EH (cell line): ENCODE measurements around the gene IL10RA.
"Not testable (repeated sequence)": the region's sequence is repeated elsewhere in the genome, so short reads cannot be mapped to it uniquely, and the experiment has no call there.

Experiments used
- DNase-seq: peaks from one replicate; pipeline ENCODE4 v3.0.0-alpha.2; 2015; ENCODE audit warnings: low read depth

IL10RA gene

DNA sequence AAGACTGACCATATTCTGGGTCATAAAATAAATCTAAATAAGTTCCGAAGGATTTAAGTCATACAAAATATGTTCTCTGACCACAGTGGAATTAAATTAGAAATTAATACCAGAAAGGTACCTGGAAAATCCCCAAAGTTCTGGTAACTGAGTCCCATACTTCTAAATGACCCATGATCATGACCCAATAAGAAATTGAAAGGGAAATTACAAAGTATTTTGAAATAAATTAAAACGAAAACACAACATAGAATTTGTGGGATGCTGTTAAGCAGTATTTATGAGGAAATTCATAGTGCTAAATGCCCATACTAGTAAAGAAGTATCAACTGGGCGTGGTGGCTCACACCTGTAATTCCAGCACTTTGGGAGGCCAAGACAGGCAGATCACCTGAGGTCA is 23.4 kb upstream of the IL10RA start:
- no peak for DNase-seq

DNA sequence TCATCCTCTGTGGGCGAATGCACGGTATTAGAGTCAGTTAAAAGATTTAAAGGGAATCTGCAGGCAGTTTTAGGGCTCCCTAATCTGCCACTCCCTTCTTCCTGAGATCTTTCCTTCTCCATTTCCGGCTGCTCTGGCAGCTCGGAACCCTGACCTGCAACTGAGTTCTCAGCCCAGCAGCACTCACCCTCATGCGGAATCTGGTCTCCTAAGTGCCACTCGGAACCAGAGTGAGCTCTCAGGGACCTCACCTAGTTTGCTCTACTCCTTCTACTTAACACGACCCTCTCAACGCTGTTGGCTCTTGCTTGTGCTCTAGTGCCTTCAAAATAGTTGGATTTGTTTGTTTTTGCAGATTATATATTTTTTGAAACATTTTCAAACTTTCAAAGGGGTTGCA is 19.3 kb upstream of the IL10RA start:
- no peak for DNase-seq

DNA sequence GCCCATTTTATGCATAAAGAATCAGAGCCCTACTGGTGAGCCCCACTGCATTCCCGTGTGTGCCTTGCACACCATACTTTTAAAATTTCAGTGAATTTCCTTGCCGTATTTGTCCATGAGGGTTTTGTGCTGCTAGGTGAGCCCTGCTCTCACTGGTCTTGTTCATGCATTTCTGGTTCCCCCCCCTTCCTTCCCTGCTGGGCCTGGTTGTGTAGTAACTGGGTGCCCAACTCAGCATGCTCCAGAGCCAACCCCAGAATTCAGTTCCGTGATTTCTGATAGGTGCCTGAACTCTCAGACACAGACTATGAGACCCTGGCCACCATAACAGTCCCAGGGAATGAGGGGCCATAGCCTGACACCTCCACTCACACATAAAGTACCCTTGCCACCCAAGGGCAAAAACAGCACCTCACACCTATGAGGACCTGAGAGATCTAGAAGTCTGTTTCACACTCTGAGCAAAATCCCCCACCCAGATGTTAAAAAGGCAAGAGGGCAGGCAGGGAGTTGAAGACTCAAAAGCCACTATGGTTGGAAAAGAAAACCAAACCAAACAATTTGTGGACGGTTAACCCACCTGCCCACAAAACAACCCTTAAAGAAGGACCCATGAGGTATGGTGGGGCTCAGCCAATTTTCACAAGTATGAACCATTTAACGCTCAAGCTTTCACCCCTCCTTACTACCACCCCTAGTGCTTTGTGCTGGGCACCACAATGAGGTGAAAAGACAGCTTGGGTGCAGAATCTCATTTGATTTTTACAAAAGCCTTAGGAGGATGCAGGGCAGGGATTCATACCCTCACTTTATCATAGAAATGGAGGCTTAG is 16.8 kb upstream of the IL10RA start:
- no peak for DNase-seq

DNA sequence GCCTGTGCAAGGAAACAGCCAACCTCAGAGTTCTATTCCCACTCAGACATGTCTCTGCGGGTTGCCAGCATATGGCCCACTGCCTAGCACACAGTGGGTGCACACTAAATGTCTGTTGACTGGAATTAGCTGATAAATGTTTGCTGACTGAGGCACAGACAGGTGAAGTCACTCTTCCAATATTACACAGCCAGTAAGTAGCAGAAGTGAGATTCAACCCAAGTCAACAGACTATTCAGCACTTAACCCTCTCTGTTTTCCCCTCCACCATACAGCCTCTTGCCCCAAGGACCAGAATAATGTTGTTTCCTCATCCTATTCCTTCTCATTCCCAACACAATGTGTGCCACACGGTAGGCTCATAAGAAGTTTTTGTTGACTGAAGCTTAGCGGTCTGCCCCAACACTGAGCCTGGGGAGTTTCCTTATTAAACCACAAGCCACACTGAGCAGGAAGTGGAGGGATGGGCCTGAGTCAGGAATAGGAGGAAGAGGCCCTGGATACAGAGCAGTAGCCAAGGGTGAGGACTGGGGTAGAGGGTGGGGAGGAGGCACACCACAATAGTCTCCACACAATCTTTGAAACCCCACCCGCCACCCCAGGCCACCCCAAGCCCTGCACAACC is 15.7 kb upstream of the IL10RA start:
- no peak for DNase-seq

DNA sequence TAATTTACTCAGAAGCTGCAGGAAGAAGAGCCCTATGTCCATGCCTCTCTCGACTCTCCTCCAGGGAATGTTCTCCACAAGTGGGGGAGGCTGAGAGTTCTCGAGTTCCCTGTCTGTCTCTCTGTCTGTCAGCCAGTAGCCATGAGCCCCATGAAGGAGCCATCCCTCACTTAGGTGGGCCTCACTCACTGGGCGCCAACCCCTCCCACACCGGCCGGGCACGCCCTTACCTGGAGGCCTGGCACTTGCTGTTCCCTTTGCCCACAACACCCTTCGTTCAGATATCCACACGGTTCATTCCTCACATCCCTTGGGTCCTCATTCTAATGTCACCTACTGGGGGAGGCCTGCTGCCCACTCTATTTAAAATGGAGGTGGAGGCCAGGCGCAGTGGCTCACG is 14.2 kb upstream of the IL10RA start:
- DNase-seq: no peak

DNA sequence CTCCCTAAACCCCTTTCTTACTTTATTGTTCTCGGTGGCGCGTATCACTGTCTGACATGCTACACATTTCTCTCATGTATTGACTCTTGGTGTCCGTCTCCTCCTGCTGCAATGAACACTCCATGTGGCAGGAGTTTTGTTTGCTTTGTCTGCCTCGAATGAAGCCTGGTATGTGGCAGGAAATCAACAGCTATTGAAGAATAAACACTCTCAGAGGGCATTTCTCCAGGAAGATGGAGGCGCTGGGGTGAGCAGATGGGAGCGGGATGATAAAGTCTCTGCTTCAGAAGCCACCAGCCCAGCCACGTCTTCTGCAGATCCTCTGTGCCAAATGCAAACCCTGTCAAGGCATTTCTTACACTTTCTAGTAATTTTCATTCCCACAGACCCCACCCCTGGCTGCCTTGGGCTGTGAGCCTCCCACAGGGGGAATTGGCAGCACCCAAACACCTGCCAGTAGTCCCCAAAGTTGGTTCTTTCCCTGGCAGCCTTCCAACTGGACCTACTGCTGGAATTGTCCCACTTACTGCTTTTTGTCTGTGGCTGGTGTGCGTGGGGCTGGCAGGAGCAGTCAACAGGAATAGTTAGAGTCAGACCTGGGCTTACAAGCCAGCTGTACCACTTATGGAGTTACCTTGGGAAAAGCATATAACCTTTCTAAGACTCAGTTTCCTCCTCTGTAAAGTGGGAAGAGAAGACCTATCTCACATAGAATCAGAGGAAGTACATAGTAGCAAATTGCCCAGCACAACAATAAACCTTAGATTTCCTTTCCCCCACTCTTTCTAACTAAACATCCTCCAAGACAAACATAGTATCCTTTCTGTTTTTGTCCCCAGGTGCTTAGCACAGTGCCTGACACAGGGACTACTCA is 13.3 kb upstream of the IL10RA start:
- DNase-seq: no peak

DNA sequence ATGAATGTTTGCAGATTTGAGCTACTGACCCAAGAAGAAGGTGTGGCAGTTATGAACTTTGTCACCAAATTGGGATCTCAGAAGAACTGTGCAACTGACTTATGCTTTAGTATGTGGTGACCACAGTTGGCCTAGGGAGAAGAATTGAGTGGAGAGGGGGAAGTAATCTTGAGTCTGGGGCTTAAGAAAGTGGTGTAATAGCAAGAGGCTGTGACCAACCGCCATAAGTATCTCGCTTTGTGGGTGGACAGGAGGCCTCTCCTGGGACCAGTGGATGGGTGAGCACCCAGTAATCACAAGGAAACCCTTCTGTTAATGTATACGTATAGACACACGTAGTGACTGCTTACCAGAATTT is 12.7 kb upstream of the IL10RA start:
- DNase-seq: no peak

DNA sequence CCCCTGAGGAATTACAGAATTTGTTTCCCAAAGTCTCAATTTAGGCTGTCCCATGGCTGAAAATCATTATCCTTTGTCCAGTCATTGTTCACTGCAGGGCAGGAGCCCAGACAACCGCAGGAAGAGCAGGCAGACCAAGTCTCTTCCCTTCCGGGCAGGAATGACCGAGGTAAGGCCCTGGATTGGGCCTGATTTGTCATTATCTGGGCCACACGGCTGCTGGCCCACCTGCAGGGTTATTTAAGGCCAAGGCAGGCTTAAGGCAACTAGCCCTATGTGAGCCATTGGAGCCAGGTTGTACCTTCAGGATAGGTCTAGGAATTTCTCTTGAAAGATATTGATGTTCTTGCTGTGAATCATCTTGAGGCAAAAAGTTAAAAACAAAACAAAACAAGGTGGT is 9.7 kb upstream of the IL10RA start:
- DNase-seq: no peak

DNA sequence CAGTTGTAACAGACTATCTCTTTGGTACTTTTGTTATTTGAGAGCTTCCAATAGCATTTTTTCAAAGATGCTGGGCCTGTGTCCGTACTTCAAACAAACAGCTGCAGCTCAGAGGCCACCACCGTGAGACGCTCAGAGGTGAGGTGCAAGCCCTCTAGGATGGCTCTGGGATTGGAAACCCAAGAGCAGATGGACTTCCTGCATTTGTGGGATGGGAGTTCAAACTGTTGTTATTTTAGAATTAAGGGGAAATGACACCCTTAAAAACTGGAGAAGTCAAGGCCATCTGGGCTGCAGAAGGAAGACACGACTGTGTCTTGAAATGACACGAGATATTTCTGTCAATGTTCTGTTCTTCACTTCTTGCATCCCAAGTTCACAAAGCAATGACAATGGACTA is 9.2 kb upstream of the IL10RA start:
- DNase-seq: no peak

DNA sequence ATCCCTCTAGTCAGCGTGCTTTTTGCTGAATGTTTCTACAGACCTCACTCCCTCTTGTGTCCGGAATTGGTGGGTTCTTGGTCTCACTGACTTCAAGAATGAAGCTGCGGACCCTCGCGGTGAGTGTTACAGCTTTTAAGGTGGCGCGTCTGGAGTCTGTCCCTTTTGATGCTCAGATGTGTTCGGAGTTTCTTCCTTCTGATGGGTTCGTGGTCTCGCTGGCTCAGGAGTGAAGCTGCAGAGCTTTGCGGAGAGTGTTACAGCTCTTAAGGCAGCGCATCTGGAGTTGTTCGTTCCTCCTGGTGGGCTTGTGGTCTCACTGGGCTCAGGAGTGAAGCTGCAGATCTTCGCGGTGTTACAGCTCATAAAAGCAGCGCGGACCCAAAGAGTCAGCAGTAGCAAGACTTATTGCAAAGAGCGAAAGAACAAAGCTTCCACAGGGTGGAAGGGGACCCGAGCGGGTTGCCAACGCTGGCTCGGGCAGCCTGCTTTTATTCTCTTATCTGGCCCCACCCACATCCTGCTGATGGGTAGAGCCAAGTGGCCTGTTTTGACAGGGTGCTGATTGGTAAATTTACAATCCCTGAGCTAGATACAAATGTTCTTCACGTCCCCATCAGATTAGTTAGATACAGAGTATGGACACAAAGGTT is 8.5 kb upstream of the IL10RA start:
- not testable (repeated sequence) for DNase-seq

DNA sequence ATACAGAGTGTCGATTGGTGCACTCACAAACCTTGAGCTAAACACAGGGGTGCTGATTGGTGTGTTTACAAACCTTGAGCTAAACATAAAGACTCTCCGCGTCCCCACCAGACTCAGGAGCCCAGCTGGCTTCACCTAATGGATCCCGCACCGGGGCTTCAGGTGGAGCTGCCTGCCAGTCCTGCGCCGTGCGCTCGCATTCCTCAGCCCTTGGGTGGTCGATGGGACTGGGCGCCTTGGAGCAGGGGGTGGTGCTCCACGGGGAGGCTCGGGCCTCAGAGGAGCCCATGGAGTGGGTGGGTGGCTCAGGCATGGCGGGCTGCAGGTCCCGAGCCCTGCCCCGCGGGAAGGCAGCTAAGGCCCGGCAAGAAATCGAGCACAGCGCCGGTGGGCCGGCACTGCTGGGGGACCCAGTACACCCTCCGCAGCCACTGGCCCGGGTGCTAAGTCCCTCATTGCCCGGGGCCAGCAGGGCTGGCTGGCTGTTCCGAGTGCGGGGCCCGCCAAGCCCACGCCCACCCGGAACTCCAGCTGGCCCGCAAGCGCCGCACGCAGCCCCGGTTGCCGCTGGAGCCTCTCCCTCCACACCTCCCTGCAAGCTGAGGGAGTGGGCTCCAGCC is 7.8 kb upstream of the IL10RA start:
- DNase-seq: not testable (repeated sequence)

DNA sequence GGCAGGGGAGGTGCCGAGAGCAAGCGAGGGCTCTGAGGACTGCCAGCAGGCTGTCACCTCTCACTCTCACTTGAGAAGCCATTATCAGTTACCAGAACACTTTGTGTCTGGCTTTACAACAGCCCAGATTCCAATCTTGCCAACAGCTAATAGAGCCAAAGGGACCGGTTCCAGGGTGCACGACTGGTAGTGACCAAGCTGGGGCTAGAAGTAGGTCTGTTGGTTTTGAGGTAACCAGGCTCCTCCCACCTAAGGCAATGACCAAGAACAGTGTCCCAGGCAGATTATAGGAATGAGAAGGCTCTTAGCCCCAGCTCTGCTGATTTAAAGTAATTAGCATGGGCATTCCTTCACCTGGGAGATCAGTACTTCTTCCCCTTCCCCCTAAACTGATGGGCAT is 7.2 kb upstream of the IL10RA start:
- no peak for DNase-seq

DNA sequence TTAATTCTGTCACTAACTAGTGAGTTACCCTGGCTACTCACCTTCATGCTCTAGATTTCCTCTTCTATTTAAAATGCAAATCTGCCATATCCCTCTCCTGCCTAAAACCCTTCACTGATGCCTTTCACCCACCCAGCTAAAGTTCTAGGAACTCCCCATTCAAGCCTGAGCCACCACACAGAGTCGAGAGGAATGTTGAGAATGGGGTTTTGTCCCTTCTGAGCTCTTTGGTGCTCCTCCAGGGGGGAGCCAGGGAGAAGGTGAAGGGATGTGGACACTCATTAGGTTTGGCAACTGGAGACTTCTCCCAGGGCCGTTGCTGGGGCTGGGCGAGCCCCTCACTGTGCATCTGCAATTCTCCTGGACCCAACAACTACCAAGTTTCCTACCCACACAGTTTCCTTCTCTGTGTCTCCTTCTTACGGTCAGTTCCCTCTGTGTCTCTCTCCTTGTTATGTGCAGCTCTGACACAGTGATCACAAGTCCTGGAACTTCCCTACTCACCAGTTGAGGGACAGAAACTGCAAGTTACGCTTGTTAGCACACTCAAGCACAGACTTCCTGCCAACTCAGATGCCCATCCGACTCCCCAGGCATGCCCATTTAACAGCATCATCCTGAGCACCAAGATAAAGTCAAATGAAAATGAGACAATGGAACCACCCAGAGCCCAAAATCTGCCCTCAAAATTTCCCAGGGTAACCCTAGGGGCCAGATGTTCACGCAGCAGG is 6.5 kb upstream of the IL10RA start:
- no peak for DNase-seq

DNA sequence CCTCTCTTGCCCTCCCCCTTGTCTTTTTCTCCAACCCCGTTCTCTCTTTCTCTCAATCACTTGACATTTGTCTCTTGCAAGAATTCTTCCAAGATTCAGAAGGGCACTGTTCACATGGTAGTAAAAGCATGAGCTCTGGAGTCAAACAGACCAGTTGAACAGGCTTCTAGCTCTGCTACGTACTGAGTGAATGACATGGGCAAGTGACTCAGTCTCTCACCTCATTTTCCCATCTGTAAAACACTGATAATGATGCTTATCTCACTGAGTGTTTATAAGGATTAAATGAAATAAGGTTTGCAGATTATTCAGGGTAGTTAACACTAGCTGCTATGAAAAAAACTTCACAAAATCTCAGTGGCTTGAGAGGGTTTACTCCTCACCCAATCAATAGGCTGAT is 5.9 kb upstream of the IL10RA start:
- DNase-seq: no peak

DNA sequence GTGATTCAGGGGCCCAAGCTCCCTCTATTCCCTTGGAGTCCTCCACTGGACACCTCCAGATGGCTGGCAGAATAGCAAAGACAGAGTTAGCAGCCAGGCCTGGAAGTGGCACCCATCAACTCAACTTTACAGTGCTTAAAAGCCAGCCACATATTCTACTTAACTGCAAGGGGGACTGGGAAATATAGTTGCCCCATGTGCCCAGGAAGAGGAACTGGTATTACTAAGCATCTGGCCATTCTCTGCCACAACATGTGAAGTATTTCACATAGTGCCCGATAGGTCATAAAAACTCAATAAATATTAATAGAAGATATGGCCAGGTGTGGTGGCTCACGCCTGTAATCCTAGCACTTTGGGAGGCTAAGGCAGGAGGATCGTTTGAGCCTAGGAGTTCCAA is 5.5 kb upstream of the IL10RA start:
- DNase-seq: no peak

DNA sequence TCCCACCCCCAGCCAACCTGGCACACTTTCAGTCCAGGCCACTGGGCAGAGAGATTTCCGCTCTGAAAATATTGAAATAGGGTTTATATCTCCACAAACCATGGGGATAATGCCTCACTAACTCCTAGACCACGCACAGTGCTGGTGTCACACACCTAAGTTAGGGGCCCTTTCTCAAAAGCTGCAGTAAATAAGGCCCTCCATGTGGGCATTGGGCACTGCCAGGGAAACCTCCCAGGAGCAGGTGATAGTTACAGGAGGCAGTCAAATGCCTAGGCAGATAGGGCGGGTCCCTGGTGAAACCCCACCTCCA is 3.1 kb upstream of the IL10RA start:
- DNase-seq: no peak

DNA sequence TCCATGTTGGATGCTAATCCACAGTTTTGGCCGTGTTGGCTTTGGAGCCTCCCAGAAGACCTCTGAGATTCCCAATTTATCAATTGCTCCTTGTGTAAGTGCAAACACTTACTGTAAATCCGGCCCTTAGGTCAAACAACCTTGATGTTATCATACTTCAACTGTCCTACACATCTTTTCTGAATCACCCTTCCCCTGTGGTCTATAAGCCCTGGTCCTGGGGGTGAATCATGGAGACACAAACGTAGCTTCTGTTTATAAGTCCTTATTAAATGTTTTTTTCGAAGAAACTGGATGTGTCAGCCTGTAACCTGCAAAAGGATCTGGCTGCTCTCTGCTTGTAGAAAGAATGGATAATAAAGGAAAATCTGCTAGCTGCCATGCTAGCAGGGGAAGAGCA is 1.7 kb upstream of the IL10RA start:
- no peak for DNase-seq

DNA sequence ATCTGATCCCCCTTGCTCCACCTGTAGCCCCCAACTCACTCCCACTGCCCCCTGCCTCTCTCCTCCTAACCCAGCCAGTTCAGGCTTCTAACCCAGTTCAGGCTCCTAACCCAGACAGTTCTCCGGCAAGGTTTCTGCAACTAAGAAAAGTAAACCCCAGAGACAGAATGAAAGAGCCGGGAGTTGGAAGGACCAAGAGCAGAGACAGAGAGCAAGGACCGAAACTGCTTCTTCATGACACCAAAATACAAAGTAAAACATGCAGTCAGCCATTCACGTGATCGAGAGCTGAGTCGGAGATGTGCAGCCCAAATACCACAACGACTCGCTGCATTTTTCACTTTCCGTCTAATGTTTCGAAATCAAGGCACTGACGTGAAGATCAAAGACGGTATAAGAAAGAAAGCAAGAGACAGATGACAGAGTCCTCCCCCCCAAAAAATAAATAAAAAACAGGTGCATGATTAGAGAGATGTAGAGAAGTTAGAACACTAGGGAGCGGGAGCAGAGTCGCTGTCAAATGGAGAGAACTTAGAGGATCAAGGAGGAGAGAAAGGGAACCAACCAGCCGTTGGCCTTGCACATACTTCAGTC is 884 bp downstream of the IL10RA start:
- DNase-seq: peak; percentile 17

DNA sequence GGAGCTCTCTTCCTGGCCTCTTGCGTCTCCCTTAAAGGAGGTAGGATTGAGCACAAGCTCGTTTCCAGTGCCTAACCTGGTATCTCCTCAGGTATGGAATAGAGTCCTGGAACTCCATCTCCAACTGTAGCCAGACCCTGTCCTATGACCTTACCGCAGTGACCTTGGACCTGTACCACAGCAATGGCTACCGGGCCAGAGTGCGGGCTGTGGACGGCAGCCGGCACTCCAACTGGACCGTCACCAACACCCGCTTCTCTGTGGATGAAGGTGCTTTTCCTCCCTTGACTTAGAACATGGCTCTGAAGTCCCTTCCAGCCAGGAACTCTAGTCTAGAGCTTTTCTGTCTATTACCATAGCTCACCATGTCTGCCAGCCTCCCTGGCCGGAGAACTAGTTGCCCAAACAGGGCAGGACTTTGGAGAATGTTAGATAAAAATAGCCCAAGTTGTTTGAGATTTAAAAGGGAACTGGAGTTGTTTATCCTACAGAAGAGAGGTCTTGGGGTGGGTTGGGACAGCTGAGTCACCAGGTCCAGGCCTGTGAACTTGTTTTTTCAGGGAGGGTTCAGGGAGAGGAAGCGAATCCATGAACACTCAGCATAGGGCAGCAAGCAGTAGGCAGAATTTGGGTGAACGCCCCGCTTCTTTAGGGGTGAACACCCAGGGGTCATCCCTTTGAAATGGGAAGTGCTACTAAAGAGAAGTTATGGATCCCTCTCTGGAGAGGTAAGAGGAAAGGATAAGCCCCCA is 3.3 kb downstream of the IL10RA start:
- DNase-seq: no peak

DNA sequence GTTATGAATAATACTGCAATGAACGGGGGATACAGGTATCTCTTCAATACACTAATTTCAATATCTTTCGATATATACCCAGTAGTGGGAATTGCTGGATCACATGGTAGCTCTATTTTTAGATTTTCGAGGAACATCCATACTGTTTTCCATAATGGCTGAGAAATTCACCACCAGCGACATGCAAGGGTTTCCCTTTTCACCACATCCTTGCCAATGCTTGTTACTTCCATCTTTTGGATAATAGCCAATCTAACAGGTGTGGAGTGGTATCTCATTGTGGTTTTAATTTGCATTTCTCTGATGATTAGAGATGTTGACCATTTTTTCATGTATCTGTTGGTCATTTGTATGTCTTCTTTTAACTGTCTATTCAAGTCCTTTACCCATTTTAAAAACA is 5.9 kb downstream of the IL10RA start:
- no peak for DNase-seq
